Hippocampal formation (tissue), 2 donors: ENCODE data around the gene CCDC198.

Experiments
- DNase-seq, 2 donors: peaks; one replicate each; lab custom pipeline; 2025; lab: John Stamatoyannopoulos, UW

CCDC198 gene

GRCh38 chr14:57464008-57464730 is 29.5 kb downstream of the CCDC198 start:
- DNase-seq: no peak

GRCh38 chr14:57462551-57462950 is 31.1 kb downstream of the CCDC198 start:
- no peak for DNase-seq

- no peak for DNase-seq
Observed at GRCh38 chr14:57461777-57462320, 31.8 kb downstream of the CCDC198 start.

- DNase-seq: no peak
Observed at GRCh38 chr14:57435923-57436322, 57.7 kb downstream of the CCDC198 start.

- DNase-seq: no peak
Observed at GRCh38 chr14:57420986-57421385, 72.7 kb downstream of the CCDC198 start.

- DNase-seq: no peak
Observed at GRCh38 chr14:57420033-57420432, 73.6 kb downstream of the CCDC198 start.
